Sigmoid colon (tissue), 4 donors: ENCODE results near the gene SYNJ2.

ENCODE experiments used
- CTCF ChIP-seq, 4 experiments: fragments of 450-650 bp in 3 of 4; fragments of 200-600 bp in 1 of 4; IDR thresholded peaks; one replicate each; pipeline ENCODE4 v1.5.1; 2016 to 2019; ENCODE audit warnings: antibody characterized with exemption in 4 of 4, mild to moderate bottlenecking in 3 of 4, moderate library complexity in 2 of 4
- EP300 ChIP-seq, 4 donors: sonication (generic); formaldehyde crosslinking; IDR thresholded peaks; one replicate each; pipeline ENCODE4 v1.6.1; 2017; ENCODE audit warnings: antibody characterized with exemption in 4 of 4
- POLR2A ChIP-seq, 2 donors: fragments of 450-650 bp; IDR thresholded peaks; one replicate each; pipeline ENCODE4 v1.6.1; 2016; ENCODE audit warnings: antibody characterized with exemption in 2 of 2, mild to moderate bottlenecking in 2 of 2, moderate library complexity in 2 of 2
- POLR2AphosphoS5 ChIP-seq, 4 donors: sonication (generic); formaldehyde crosslinking; IDR thresholded peaks; one replicate each; pipeline ENCODE4 v1.6.1; 2017; ENCODE audit warnings: antibody characterized with exemption in 4 of 4

- TF ChIP-seq POLR2A (IDR thresholded peaks at IDR 0.05) (no peak), CTCF (IDR thresholded peaks at IDR 0.05) (no peak), EP300 (IDR thresholded peaks at IDR 0.05) (no peak), POLR2AphosphoS5 (IDR thresholded peaks at IDR 0.05) (no peak)
These were observed 45.4 kb downstream of the SYNJ2 start for GRCh38 chr6:158026901-158027589.
